Tibial nerve (tissue), 4 donors: Measurements from ENCODE around the gene PCSK1. TPM values are rescaled to one million over a fixed set of nuclear protein-coding genes. Genes with fewer than 3 reads are reported as not detected.
A peak's percentile ranks its signal among the peaks of the same experiment; 100 is the strongest.

Experiments used
- DNase-seq, 2 donors: peaks; one replicate each; pipeline ENCODE4 v3.0.0-alpha.2; 2019; ENCODE audit warnings: low spot score in 2 of 2
- H3K27ac ChIP-seq, 4 donors: fragments of 200-600 bp; sonication (generic) in 3 of 4; one replicate each; pipeline ENCODE4 v1.5.1; 2017 to 2019; ENCODE audit warnings: mild to moderate bottlenecking in 1 of 4
- H3K27me3 ChIP-seq, 2 donors: fragments of 200-600 bp; sonication (generic) in 1 of 2; one replicate each; pipeline versions ENCODE4 v1.5.1 to v1.6.0; 2017 to 2019
- H3K36me3 ChIP-seq, 3 donors: fragments of 200-600 bp; sonication (generic); one replicate each; pipeline ENCODE4 v1.5.1; 2018 to 2019
- H3K4me1 ChIP-seq, 4 donors: fragments of 200-600 bp; sonication (generic) in 3 of 4; one replicate each; pipeline ENCODE4 v1.5.1; 2017 to 2019
- H3K4me3 ChIP-seq, 4 donors: fragments of 200-600 bp; sonication (generic) in 3 of 4; one replicate each; pipeline ENCODE4 v1.5.1; 2017 to 2019; ENCODE audit warnings: mild to moderate bottlenecking in 1 of 4, moderate library complexity in 1 of 4
- H3K9me3 ChIP-seq, 4 donors: fragments of 200-600 bp; sonication (generic) in 3 of 4; one replicate each; pipeline ENCODE4 v1.5.1; 2017 to 2019
- CTCF ChIP-seq, 5 experiments: fragments of 200-600 bp in 3 of 5; fragments of 450-650 bp in 2 of 5; sonication (generic) in 3 of 5; IDR thresholded peaks; one replicate each; pipeline ENCODE4 v1.5.1; 2016 to 2019; ENCODE audit warnings: antibody characterized with exemption in 5 of 5, mild to moderate bottlenecking in 3 of 5, moderate library complexity in 2 of 5
- EP300 ChIP-seq, 2 donors: sonication (generic); formaldehyde crosslinking; IDR thresholded peaks; one replicate each; pipeline ENCODE4 v1.6.1; 2017; ENCODE audit warnings: antibody characterized with exemption in 2 of 2, mild to moderate bottlenecking in 1 of 2
- POLR2A ChIP-seq, 2 donors: fragments of 450-650 bp; IDR thresholded peaks; one replicate each; pipeline ENCODE4 v1.6.1; 2017; ENCODE audit warnings: antibody characterized with exemption in 2 of 2, mild to moderate bottlenecking in 2 of 2, moderate library complexity in 2 of 2
- WGBS, 2 donors: methylation state at CpG; one replicate each; pipeline ENCODE4 v1.1.5; 2018; 5-methylcytosine and 5-hydroxymethylcytosine counted together
- total RNA-seq, 4 donors: library from RNA; depleted of rRNA; stranded (reverse); fragments of >200 nt; gene quantifications; one replicate each; pipeline ENCODE4 v1.1.0, GENCODE V29; 2016

Gene PCSK1
- total RNA-seq, 4 donors from 2014 or later = 0.22 to 8.1 (median 0.70) TPM

- H3K9me3 ChIP-seq = no peaks in the 10 kb centered on the region
- H3K4me3 ChIP-seq = peak overlapping the region in 3 of 4 donors; percentile 19 to 44 (median 33)
- peaks cover 0 to 24% of the 10 kb centered on the region in 2 donors for H3K27me3 ChIP-seq
- WGBS, 2 donors = 2 to 4% methylated on average over 29 of the region's 29 CpGs
- DNase-seq = no peak
- no peak overlapping the region for H3K27ac ChIP-seq
- TF ChIP-seq EP300 (IDR thresholded peaks at IDR 0.05) (no peak), CTCF (IDR thresholded peaks at IDR 0.05) (no peak), POLR2A (IDR thresholded peaks at IDR 0.05) (no peak)
- H3K36me3 ChIP-seq = no peaks in the 10 kb centered on the region
- peaks cover 0 to 40% (median 3%) of the 10 kb centered on the region in 4 donors for H3K4me1 ChIP-seq
Observed at GRCh38 chr5:96431376-96432187, 1.5 kb downstream of the PCSK1 start.

- WGBS, 2 donors = 36 to 46% methylated on average over 5 of the region's 5 CpGs
- no peak for DNase-seq
- H3K4me1 ChIP-seq = peaks cover 0 to 20% (median 3%) of the 10 kb centered on the region in 4 donors
- peaks cover 0 to 16% of the 10 kb centered on the region in 2 donors for H3K27me3 ChIP-seq
- H3K36me3 ChIP-seq = no peaks in the 10 kb centered on the region
- no peaks in the 10 kb centered on the region for H3K9me3 ChIP-seq
- no peak for TF ChIP-seq EP300 (IDR thresholded peaks at IDR 0.05)
- TF ChIP-seq POLR2A (IDR thresholded peaks at IDR 0.05) = no peak
- TF ChIP-seq CTCF (IDR thresholded peaks at IDR 0.05) = no peak
- H3K4me3 ChIP-seq = no peak overlapping the region
- H3K27ac ChIP-seq = no peak overlapping the region
Observed at GRCh38 chr5:96427824-96428223, 5.2 kb downstream of the PCSK1 start.

- no peaks in the 10 kb centered on the region for H3K36me3 ChIP-seq
- no peak for DNase-seq
- peaks cover 0 to 10% (median 1%) of the 10 kb centered on the region in 4 donors for H3K4me1 ChIP-seq
- H3K4me3 ChIP-seq = no peak overlapping the region
- TF ChIP-seq POLR2A (IDR thresholded peaks at IDR 0.05) (no peak), EP300 (IDR thresholded peaks at IDR 0.05) (no peak), CTCF (IDR thresholded peaks at IDR 0.05) (no peak)
- no peaks in the 10 kb centered on the region for H3K9me3 ChIP-seq
- H3K27ac ChIP-seq = no peak overlapping the region
- H3K27me3 ChIP-seq = peaks cover 0 to 6% of the 10 kb centered on the region in 2 donors
Observed at GRCh38 chr5:96426831-96427230, 6.2 kb downstream of the PCSK1 start.

- H3K27ac ChIP-seq = no peak overlapping the region
- no peak for DNase-seq
- no peaks in the 10 kb centered on the region for H3K36me3 ChIP-seq
- TF ChIP-seq POLR2A (IDR thresholded peaks at IDR 0.05) (no peak), EP300 (IDR thresholded peaks at IDR 0.05) (no peak), CTCF (IDR thresholded peaks at IDR 0.05) (no peak)
- H3K9me3 ChIP-seq = no peaks in the 10 kb centered on the region
- peaks cover 0 to 3% of the 10 kb centered on the region in 2 donors for H3K27me3 ChIP-seq
- no peak overlapping the region for H3K4me3 ChIP-seq
- H3K4me1 ChIP-seq = no peaks in the 10 kb centered on the region
Observed at GRCh38 chr5:96425443-96425842, 7.6 kb downstream of the PCSK1 start.

GRCh38 chr5:96415897-96416296 is 17.2 kb downstream of the PCSK1 start:
- Histone ChIP-seq H3K9me3 (no peaks in the 10 kb centered on the region), H3K27me3 (no peaks in the 10 kb centered on the region), H3K36me3 (no peaks in the 10 kb centered on the region), H3K27ac (no peak overlapping the region), H3K4me3 (no peak overlapping the region), H3K4me1 (no peaks in the 10 kb centered on the region)
- 89 to 90% methylated on average over 3 of the region's 3 CpGs for WGBS, 2 donors
- DNase-seq = no peak
- TF ChIP-seq CTCF (IDR thresholded peaks at IDR 0.05) (no peak), EP300 (IDR thresholded peaks at IDR 0.05) (no peak), POLR2A (IDR thresholded peaks at IDR 0.05) (no peak)
